Measurements from ENCODE around the gene OCIAD2. TPM values are rescaled to one million over a fixed set of nuclear protein-coding genes. Genes with fewer than 3 reads are reported as not detected.
"Not testable (repeated sequence)": the region's sequence is repeated elsewhere in the genome, so short reads cannot be mapped to it uniquely, and the experiment has no call there.

Gene OCIAD2
- total and polyA plus RNA-seq, 2 donors, result 5.9 to 25.2 TPM

GRCh38 chr4:48862038-48862437, 44.5 kb downstream of the OCIAD2 start:
- Histone ChIP-seq H3K4me1 (ENCODE audit: insufficient read depth) (no peaks in the 10 kb centered on the region), H3K27ac (ENCODE audit: low read depth) (no peak overlapping the region), H3K4me3 (ENCODE audit: low read depth, low read length) (no peak overlapping the region), H3K36me3 (ENCODE audit: insufficient read depth) (no peaks in the 10 kb centered on the region)
- 82% methylated on average over 3 of the region's 3 CpGs for WGBS
- no peak for DNase-seq (ENCODE audit: extremely low spot score)

DNA sequence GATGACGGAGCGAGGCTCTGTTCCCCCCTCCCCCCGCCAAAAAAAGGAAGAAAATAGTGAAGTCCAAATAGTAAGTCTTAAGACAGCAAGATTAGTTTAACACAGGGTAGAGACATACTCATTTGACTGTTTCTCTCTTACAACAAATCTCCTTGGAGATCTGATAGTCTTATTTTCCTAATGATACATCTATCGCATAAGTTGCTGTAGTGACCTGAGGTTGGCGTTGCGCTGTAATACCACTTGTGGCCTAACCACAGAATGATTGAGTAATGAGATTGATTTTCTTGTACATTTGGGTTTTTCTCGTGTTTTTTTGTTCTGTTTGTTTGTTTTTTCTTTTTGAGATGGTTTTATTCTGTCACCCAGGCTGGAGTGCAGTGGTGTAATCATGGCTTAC, 48.4 kb downstream of the OCIAD2 start:
- Histone ChIP-seq H3K36me3 (ENCODE audit: insufficient read depth) (peaks cover 2% of the 10 kb centered on the region), H3K4me3 (ENCODE audit: low read depth, low read length) (no peak overlapping the region), H3K4me1 (ENCODE audit: insufficient read depth) (no peaks in the 10 kb centered on the region), H3K27ac (ENCODE audit: low read depth) (no peak overlapping the region)
- DNase-seq (ENCODE audit: extremely low spot score), result no peak
- 94% methylated on average over 7 of the region's 7 CpGs for WGBS

DNA sequence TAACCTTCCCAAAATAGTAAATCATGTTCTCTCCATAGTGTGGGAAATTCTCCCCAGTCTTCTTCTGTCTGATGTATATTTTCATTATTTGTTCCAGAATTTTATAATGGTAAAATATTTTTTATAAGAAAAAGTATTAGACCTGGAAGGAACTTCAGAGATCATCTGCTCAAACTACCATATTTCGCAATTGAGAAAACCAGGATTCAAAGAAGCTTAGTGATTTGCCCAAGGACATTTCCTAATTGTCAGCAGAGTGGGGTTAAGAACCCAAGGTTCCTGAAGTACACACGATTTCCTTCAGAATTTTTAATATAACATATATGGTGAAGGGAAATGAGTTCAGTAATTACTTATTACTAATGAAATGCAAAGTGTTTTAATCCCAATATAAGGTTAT, 51.6 kb downstream of the OCIAD2 start:
- DNase-seq (ENCODE audit: extremely low spot score), result no peak
- 92% methylated on average over 2 of the region's 2 CpGs for WGBS
- no peak overlapping the region for H3K27ac ChIP-seq (ENCODE audit: low read depth)
- H3K36me3 ChIP-seq (ENCODE audit: insufficient read depth), result peaks cover 3% of the 10 kb centered on the region
- no peaks in the 10 kb centered on the region for H3K4me1 ChIP-seq (ENCODE audit: insufficient read depth)
- no peak overlapping the region for H3K4me3 ChIP-seq (ENCODE audit: low read depth, low read length)

DNA sequence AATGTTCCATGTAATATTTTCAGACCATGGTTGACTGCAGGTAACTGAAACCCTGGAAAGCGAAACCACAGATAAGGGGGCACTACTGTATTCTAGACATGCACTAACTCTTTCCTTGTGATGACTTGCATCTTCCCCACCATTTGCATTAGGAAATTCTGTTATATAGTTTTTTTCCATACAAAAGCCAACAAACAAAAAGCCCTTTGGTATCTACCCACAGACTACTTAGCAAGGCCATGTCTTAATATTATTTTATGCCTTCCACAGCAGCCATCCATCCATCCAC, 52.2 kb downstream of the OCIAD2 start:
- 99% methylated on average over 1 of the region's 1 CpG for WGBS
- Histone ChIP-seq H3K4me3 (ENCODE audit: low read depth, low read length) (no peak overlapping the region), H3K36me3 (ENCODE audit: insufficient read depth) (peaks cover 5% of the 10 kb centered on the region)

GRCh38 chr4:48853604-48854394, 52.8 kb downstream of the OCIAD2 start:
- WGBS, result 97% methylated on average over 4 of the region's 4 CpGs

More for the DNA sequence above, 52.2 kb downstream of the OCIAD2 start:
- DNase-seq (ENCODE audit: extremely low spot score), result no peak
- no peaks in the 10 kb centered on the region for H3K4me1 ChIP-seq (ENCODE audit: insufficient read depth)
- no peak overlapping the region for H3K27ac ChIP-seq (ENCODE audit: low read depth)

DNA sequence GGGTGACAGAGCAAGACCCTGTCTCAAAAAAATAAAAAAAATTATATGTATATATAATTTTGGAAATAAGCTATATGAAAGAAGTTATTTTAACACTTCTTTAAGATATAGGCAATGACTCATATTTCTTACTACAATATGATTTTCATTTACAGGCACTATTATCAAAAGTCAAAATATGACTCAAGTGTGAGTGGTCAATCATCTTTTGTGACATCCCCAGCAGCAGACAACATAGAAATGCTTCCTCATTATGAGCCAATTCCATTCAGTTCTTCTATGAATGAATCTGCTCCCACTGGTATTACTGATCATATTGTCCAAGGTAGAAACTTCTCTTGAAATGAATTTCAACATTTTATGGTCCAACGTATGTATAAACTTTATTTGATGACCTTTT, 54.9 kb downstream of the OCIAD2 start:
- peaks cover 5% of the 10 kb centered on the region for H3K36me3 ChIP-seq (ENCODE audit: insufficient read depth)
- no peak for DNase-seq (ENCODE audit: extremely low spot score)
- WGBS, result 83% methylated on average over 1 of the region's 1 CpG
- H3K4me1 ChIP-seq (ENCODE audit: insufficient read depth), result no peaks in the 10 kb centered on the region
- no peak overlapping the region for H3K27ac ChIP-seq (ENCODE audit: low read depth)
- no peak overlapping the region for H3K4me3 ChIP-seq (ENCODE audit: low read depth, low read length)

More at GRCh38 chr4:48853604-48854394, 52.8 kb downstream of the OCIAD2 start:
- no peaks in the 10 kb centered on the region for H3K4me1 ChIP-seq (ENCODE audit: insufficient read depth)
- no peak overlapping the region for H3K4me3 ChIP-seq (ENCODE audit: low read depth, low read length)
- DNase-seq (ENCODE audit: extremely low spot score), result no peak
- H3K36me3 ChIP-seq (ENCODE audit: insufficient read depth), result peaks cover 5% of the 10 kb centered on the region
- H3K27ac ChIP-seq (ENCODE audit: low read depth), result no peak overlapping the region

- 97% methylated on average over 6 of the region's 6 CpGs for WGBS
- not testable (repeated sequence) for H3K4me1 ChIP-seq (ENCODE audit: insufficient read depth); H3K27ac ChIP-seq (ENCODE audit: low read depth); H3K4me3 ChIP-seq (ENCODE audit: low read depth, low read length); DNase-seq (ENCODE audit: extremely low spot score); H3K36me3 ChIP-seq (ENCODE audit: insufficient read depth)
These were observed 57.8 kb downstream of the OCIAD2 start for GRCh38 chr4:48848799-48849198.

DNA sequence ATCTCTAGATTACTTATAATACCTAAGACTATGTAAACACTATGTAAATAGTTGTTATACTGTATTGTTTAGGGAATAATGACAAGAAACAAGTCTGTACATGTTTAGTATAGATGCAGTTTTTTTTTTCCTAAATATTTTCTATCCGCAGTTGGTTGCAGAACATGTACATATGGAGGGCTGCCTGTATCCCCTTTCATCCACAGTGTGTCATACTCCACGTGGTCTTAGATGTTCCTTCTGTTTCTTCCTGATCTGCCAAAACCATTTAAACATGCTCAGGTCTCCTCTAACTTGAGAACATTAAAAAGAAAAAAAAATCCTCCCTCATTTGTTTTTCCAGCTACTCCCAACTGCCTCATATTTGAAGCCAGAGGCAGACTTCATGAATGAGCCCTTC, 61.7 kb downstream of the OCIAD2 start:
- Histone ChIP-seq H3K27ac (ENCODE audit: low read depth) (no peak overlapping the region), H3K36me3 (ENCODE audit: insufficient read depth) (peaks cover 3% of the 10 kb centered on the region), H3K4me1 (ENCODE audit: insufficient read depth) (no peaks in the 10 kb centered on the region), H3K4me3 (ENCODE audit: low read depth, low read length) (no peak overlapping the region)
- no peak for DNase-seq (ENCODE audit: extremely low spot score)
- WGBS, result 71% methylated on average over 2 of the region's 2 CpGs

- Histone ChIP-seq H3K27ac (ENCODE audit: low read depth) (no peak overlapping the region), H3K4me1 (ENCODE audit: insufficient read depth) (no peaks in the 10 kb centered on the region), H3K4me3 (ENCODE audit: low read depth, low read length) (no peak overlapping the region), H3K36me3 (ENCODE audit: insufficient read depth) (peaks cover 5% of the 10 kb centered on the region)
- DNase-seq (ENCODE audit: extremely low spot score), result no peak
- 77% methylated on average over 9 of the region's 9 CpGs for WGBS
These were observed 65.3 kb downstream of the OCIAD2 start for GRCh38 chr4:48841045-48841827.

DNA sequence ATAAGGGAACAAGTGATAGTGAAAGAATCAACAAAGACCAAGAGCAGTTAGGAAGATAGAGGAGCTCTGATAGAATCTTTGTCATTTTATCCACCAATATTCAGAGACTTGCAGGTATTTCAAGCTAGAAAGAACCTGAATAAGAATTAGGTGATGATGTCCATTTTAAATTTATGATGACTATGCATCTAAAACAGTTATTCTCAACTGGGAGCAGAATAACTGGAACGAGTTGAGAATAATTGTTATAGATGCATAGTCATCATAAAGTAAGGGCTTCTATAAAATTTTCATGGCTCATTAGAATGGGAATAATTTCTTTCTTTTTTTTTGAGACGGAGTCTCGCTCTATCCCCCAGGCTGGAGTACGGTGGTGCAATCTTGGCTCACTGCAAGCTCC, 69.9 kb downstream of the OCIAD2 start:
- H3K4me3 ChIP-seq (ENCODE audit: low read depth, low read length), result no peak overlapping the region
- WGBS, result 96% methylated on average over 4 of the region's 4 CpGs
- H3K4me1 ChIP-seq (ENCODE audit: insufficient read depth), result no peaks in the 10 kb centered on the region
- peaks cover 8% of the 10 kb centered on the region for H3K36me3 ChIP-seq (ENCODE audit: insufficient read depth)
- H3K27ac ChIP-seq (ENCODE audit: low read depth), result no peak overlapping the region
- DNase-seq (ENCODE audit: extremely low spot score), result no peak

Small RNA genes within 50 kb of the gene (small RNA-seq; reads per million reads assigned to genes)
- gene AC020593.1 (not detected), gene RNU6-158P (not detected)

Other genes starting within 250 kb of the OCIAD2 start
- gene FRYL, start 126.5 kb downstream of the OCIAD2 start, total RNA-seq, result 172 TPM
- 17.0 TPM for gene FRYL, start 126.5 kb downstream of the OCIAD2 start, polyA plus RNA-seq
- gene OCIAD1, start 75.7 kb downstream of the OCIAD2 start, total RNA-seq, result 134 TPM
- gene OCIAD1, start 75.7 kb downstream of the OCIAD2 start, polyA plus RNA-seq, result 140 TPM
- 5.0 TPM for gene CWH43, start 79.5 kb upstream of the OCIAD2 start, total RNA-seq
- 1.2 TPM for gene CWH43, start 79.5 kb upstream of the OCIAD2 start, polyA plus RNA-seq

Measured in urinary bladder (tissue), 4 donors.